ENCODE results near the gene DAAM2. TPM values are rescaled to one million over a fixed set of nuclear protein-coding genes. Genes with fewer than 3 reads are reported as not detected.

Gene DAAM2
- total RNA-seq, result 0.22 and 0.39 TPM in 2 replicates

DNA sequence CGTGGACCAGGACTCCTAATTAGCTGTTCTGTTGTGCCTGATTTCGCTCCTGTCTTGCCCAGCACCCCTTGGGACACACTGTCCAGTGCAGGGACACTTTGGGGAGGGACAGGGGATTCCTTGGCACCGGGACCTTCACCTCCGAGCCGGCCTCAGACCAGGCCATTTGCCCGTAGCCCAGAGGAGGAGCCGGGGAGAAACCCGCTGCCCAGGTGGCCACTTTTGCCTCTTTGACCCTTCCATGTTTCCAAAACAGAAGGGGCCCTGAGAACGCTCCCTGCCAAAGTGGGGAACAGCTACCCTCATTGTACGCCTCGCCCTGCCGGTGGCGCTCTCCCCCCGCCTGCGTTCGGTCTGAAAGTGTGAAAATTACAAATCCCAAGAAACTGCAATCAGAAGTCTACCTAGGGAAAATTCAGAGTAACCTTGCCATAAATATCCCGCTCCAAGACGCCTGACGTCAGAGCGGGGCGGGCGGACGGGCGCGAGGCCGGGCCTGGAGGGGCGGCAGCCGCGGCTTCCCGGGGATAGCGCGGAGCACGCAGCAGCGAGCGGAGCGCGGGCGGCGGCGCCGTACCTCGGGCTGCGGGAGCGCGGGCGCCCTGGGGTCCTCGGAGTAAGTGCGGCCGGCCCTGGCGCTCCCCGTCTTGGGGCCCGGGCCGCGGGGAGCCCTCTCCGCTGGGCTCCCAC, at the start of gene DAAM2:
TSS of gene DAAM2 (plus strand) at position 527 of the 690 bp plus-strand sequence. CDS start 63,927 bp downstream, outside the sequence.

DNA sequence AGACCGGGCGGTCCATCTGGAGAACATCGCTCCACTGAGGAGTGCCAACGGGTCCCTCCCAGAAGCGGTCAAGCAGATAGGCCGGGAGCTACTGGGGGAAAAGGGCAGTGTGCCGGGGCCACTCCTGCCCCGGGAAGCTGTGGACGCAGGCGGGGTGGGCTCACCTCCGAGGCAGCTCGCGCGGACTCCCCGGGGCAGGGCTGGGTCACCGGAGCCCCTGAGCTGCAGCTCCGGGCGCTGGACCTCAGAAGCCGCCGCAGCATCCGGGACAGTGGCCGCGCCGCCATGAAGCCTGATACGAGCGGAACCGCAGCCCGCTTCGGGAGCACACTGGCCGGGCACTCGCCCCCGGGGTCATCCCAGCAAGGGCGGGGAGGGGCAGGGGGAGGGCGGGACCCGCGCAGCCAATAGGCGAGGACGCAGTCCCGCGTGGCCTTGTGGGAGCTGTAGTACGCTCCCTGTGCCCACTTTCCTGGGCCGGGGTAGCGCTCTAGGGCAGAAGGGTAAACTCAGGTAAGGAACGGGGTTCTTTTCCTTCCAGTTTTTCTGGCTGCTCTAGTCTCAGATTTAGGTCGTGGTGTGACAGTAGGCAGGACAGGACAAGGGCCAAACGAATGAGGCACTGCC, 142.1 kb downstream of the DAAM2 start, which contains the start of gene MOCS1:
TSS of gene MOCS1 (minus strand) at position 332 of the 627 bp plus-strand sequence. CDS start at position 287, 45 bp downstream.

Other genes starting within 250 kb of the DAAM2 start
- 0.11 and 0.39 TPM in 2 replicates for gene KIF6, start 67.0 kb upstream of the DAAM2 start, total RNA-seq
- gene MOCS1, start 142.1 kb downstream of the DAAM2 start, total RNA-seq, result 0.33 and 0.39 TPM in 2 replicates

Data from placental epithelial cell (primary cell).